Ureter (tissue), 1 donor: ENCODE data around the gene RIIAD1. TPM values are rescaled to one million over a fixed set of nuclear protein-coding genes. Genes with fewer than 3 reads are reported as not detected.

ENCODE experiments used
- total RNA-seq: library from RNA; stranded (reverse); gene quantifications from one replicate; pipeline ENCODE4 v1.2.4, GENCODE V29; 2023
- donor health status: DM: yes; HTN: yes; CAD: no.

RIIAD1 gene
- total RNA-seq, 1 donor from 2014 or later: not detected

Other genes with a start within 250 kb of the RIIAD1 start
- 67.4 TPM for gene CGN, start 210.1 kb upstream of the RIIAD1 start, total RNA-seq
- 29.5 TPM for gene TUFT1, start 181.2 kb upstream of the RIIAD1 start, total RNA-seq
- gene SNX27, start 109.5 kb upstream of the RIIAD1 start, total RNA-seq: 48.9 TPM
- gene CELF3, start 4.7 kb upstream of the RIIAD1 start, total RNA-seq: not detected
- 66.1 TPM for gene MRPL9, start 42.0 kb downstream of the RIIAD1 start, total RNA-seq
- gene TDRKH, start 69.0 kb downstream of the RIIAD1 start, total RNA-seq: 12.3 TPM
- 0.31 TPM for gene LINGO4, start 83.9 kb downstream of the RIIAD1 start, total RNA-seq
- gene RORC, start 110.3 kb downstream of the RIIAD1 start, total RNA-seq: 14.5 TPM
- 1.4 TPM for gene C2CD4D, start 118.3 kb downstream of the RIIAD1 start, total RNA-seq
- not detected for gene THEM5, start 132.2 kb downstream of the RIIAD1 start, total RNA-seq
- 28.2 TPM for gene THEM4, start 188.0 kb downstream of the RIIAD1 start, total RNA-seq